NCI-H1092 treated with DMSO at 0.1 percent for 48 hours (cell line): ENCODE data around the gene ALG8.

Source experiments
- DNase-seq: peaks from one replicate; lab custom pipeline; 2025; lab: John Stamatoyannopoulos, UW

ALG8 gene

DNA sequence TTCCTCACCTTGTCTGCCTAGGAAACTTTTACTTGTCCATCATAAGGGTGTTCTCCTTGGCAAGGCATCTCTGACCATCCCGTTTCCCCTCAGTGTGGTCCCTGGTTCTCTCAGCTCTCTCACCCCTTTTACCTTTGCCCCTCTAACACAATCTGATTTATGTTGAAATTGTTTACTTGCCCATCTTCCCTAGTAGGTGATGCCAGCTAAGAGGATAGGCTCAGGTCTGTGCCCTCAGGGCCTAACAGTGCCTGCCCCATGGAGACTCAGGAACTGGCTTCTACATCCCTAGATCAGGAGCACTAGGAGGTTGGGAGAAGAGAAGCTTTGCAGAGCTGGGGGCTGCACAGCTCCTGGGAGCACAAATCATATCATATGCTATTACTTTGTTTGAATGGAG lies 21.1 kb upstream of the ALG8 start:
- DNase-seq = no peak

DNA sequence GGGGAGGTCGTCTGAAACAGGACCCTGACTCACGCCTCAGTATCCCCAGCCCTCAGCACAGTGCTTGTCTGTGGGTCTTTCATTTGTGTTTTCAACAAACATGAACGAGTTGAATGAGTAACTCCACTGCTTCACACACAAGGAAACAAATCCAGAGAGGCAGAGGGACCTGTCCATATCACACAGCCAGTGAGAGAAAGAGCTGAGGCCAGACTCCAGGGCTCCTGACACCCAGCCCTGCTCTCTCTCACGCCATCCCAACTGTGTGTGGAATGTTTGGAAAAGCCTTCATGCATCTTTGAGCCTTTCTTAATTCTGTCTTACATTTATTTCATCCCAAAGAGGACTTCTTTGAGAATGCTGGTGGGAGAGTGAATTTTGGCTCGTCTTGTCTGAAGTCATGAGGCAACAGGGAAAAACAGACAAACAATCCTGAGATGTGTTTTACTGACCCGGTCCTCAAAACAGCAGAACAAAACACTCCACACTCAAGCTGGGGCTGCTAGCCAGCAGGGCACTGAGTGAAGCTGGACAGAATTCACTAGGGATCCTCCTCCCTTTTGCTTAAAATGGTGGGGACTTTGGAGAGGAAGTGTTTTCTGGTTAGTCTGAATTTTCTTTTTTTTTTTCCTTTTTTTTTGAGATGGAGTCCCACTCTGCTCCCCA lies 19.7 kb upstream of the ALG8 start:
- no peak for DNase-seq

DNA sequence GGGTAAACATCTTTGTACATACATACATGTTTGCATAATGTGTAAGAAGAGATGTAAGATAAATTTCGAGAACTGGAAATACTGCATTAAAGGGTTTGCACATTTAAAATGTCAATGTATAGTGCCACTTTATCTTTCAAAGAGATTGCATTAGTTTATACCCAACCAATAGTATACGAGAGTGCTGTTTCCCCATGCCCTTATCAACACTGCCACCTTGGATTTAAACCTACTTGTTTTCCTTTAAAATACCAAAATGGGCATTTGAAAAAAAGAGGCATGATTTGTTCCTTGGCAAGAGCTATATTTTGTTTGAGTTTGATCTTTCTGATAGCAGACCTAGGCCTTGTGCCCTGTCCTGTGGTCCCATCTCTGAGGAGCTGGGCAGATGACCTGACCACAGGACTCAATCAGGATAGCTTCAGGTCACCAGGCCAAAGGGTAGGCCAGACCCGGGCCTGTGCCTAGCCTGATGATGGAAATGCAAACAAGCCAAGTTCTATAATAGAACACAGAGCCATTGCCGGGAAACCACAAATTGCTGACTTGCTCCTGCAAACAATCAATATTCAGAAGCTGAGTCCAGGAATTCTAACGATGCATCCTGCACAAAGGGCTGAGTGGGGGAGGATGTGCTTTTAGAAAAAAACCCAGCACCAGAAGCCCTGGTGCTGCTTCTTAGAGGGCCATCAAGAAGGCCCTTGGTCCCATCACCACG lies 16.9 kb upstream of the ALG8 start:
- no peak for DNase-seq

DNA sequence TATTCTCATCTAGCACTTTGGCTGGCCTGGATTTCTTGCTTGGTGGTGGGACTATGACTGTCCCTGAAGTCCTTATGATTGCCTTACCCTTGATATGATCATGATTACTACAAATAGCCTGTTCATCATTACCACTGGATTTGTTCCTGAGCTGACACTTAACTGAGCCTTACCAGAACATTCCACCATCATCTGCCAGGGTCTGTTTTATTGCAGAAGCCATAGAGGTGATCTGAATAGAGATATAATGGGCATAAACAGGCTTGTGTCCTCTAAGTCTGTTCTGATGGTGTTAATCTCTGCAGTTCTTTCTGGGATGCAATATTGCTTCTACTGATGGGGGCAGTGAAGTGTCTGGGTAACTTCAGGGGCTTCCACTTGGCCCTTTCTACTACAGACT lies 12.4 kb upstream of the ALG8 start:
- DNase-seq = no peak

DNA sequence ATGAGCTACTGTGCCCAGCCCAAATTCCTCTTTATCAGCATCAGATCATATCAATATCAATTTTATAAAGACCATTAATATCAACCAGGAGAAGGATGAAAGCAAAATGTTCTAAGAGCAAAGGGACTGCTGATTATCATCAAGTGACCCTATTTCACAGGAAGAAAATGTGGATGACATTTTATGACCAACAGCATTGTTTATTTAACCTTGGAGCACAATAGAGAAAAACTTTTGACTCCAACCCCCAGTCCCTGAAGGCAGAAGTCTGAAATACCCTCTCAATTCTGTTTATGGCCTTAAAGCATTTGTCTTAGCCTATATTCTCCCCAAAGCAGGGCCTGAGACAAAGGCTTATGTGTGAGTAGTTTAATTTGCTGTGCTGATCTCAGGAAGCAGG lies 11.3 kb upstream of the ALG8 start:
- DNase-seq = no peak

DNA sequence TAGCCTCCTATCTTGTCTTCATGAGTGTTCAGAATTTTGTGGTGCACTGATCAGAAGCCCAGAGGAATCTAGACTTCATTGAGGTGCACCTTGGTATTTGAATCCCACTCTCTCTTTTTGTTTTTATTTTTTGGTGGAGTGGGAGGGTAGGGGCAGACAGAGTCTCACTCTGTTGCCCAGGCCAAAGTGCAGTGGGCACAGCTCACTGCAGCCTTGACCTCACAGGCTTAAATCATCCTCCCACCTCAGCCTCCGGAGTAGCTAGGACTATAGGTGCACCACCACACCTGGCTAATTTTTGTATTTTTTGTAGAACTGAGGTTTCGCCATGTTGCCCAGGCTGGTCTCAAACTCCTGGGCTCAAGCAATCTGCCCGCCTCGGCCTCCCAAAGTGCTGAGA lies 10.9 kb upstream of the ALG8 start:
- no peak for DNase-seq

DNA sequence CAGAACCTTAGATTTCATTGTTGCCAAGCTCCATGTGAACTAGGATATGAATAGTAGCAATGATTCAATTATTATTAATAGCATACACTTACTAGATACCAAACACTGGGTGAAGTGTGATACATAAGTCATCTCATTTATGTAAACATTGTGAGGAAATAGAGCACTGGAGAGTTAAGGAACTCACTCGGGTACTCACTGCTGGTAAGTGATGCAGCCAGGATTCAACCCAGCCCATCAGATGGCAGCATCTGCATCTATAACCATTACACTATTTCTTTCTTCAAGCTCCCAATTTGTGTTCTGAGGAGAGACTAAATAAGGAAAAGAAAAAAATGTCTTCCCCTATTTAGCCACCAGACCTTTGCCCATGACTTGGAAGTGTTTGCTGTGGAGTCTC lies 10.2 kb upstream of the ALG8 start:
- no peak for DNase-seq

DNA sequence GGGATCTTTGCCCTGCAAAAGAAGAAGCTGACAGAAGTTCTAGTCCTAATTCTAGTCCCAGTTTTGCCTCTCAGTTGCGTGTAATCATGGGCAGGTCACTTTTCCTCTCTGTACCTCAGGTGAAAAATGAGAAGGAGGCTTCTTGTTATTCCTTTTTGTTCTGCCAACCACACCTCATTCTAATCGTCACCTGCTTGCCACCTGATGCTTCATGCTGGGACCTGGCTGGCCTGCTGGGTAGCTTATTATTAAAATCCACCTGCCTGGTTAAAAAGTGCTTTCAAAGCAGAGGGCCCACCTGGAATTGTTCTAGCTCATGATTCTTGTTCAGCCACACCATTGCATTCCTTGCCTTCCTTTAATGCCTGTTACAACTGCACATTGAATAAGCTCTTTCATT lies 8.4 kb upstream of the ALG8 start:
- DNase-seq = no peak

DNA sequence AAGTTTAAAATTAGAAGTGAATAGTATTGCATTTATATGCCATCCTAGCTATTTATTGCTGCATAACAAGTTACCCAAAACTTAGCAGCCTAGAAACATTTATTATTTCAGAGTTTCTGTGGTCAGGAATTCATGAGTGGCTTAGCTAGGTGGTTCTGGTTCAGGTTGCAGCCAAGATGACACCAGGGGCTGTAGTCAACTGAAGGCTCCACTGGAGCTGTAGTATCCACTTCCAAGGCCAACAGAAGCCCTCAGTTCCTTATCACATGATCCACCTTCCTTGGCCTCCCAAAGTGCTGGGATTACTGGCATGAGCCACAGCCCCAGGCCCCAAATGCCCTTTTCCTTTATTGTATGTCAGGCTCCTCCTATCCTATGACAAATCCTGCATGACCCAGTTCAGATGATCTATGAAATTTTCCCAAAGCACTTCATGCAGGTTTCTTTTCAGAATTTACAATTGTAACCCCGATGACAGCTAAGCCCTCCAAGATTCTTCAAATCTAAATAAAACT lies 6.1 kb upstream of the ALG8 start:
- no peak for DNase-seq

DNA sequence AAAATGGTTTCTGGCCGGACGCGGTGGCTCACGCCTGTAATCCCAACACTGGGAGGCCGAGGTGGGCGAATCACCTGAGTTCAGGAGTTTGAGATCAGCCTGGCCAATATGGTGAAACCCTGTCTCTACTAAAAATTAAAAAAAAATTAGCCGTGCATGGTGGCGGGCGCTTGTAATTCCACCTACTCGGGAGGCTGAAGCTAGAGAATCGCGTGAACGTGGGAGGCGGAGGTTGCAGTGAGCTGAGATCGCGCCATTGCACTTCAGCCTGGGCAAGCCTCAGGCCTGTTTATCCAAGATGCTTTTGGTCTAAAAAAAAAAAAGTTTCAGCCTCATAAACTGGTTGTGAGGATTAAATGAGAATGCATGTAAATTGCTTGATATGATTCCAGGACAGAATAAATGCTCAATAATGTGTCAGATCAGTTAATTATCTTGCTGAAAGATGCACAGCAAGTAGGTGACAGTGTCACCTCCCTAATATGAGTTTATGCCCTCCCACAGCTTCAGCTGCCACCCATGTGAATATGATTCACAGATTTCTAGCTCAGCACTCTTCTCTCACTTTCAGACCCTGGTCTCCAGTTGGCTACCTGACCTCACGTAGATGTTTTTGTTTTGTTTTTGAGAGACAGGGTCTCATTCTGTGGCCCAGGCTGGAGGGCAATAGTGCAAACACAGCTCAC lies 1.1 kb upstream of the ALG8 start:
- no peak for DNase-seq

DNA sequence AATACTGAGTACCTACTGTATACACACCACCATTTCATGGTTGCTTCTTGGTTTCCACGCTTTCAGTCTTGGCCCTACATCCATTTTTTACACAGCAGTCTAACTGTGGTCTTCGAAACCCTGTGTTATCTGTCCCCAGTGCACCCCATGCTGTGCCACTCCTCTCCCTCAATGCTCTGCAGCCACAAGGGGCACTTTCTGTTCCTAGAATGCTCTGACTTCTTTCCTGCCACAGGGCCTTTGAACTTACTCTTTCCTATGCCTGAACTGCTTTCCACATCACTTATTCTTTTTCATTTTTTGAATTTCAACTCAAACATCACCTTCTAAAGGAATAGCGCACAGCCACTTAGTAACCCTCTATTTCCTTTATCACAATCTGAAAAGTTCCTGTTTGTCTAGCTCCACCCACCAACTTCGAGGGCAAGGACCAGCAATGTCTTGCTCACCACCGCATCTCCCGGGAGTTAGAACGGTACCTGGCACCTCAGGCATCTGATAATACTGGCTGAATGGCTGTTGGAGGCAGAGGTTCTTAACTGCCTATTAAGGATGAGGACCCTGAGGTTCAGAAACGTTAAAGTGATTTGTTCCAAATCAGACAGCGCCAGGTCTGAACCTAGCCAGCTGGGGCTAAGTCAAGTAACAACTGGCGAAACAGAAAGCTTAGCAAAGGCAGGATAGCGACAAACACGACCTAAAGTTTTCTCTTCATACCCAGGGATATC lies 568 bp downstream of the ALG8 start:
- DNase-seq = no peak

DNA sequence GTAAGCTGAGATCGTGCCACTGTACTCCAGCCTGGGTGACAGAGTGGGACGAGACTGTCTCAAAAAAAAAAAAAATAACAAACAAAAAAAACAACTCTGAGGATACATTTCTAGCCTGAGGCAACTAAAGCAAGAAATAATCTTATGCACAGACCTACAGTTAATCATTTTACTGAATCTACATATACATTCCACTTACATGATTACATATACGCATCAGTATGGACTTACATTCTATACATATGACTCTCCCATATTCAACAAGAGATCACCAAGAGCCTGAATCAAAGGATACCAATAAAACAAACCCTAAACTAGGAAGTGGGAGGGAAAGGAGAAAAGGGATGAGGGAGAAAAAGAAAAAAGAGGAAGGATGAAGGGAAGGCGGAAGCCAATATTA lies 1.1 kb downstream of the ALG8 start:
- DNase-seq = no peak

DNA sequence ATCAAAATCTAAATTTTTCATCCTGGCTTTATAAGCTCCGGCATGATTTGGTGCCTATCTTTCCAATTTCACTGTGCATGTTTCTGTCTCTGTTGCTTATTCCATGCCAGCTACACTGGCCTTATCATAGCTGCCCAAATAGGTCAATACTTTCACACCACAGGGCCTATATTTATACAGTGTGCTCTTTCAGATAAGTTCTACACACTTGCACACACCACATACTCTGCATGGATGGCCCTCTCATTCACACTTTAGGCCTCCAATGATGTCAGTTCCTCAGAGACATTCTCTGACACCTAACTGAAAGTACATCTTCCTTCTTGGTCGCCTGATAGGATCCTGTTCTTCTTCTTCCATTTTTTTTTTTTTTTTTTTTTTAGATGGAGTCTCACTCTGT lies 7.0 kb downstream of the ALG8 start:
- no peak for DNase-seq

DNA sequence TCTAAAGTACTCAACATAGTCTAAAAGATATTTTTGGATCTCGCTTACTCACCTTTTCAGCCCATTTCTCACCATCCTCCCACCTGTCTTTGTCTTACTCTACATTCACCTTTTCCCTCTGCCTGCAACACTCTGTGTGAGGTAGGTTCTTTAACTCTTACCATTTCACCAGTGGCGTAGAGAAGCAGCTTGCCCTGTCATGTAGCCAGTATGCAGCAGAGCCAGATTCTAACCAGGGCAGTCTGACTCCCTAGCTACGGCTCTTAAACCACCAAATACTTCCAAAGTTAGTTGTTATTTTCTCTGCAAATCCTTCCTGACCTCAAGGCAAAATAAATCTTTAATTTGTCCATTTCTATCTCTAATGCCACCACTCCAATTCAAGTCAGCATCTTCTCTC lies 7.5 kb downstream of the ALG8 start:
- DNase-seq = no peak

DNA sequence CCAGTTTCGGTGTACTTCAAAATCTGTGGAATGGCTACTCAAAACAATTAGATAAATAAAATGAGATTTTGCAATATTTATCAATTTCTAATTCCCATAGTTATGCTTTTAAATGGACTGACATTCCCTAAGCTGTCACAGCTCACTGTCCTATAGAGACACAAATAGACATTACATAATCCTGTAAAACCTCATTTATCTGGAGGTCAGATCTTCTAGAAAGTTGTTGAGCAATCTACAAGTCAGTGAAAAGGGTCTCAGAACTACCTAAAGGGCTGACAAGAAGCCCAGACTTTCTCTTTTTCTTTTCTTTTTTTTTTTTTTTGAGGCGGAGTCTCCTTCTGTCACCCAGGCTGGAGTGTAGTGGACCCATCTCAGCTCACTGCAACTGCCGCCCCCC lies 12.0 kb downstream of the ALG8 start:
- DNase-seq = no peak

DNA sequence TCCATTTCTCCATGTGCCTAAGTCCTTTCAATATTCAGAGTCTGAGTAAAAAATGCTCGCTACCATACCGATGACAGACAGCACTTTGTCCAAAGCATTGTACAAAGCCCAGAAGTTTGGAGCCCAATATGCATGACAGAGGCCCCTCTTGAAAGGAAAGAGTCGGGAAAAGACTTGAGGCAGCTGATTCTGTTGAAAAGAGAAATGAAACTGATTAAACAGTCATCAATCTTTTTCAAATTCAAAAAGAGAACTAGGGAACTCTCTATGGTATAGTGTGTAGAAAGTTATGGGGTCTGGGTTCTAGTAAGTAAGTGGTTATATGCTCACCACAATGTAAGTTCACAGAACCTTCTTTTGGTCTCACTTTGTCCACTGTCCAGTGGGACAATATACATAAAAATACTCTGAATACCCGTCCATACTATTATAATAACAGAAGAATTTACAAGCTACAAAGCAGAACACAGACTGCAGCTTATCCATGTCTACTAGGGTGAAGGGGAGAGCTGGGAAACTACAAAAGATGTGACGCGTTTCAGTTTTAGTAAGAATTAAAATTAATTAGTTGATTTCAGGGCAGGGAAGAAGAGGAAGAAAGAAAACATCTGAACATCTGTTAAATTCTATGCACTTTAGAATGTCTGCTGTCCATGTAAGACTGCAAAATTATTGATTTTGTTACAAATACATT lies 26.7 kb downstream of the ALG8 start:
- DNase-seq = no peak

DNA sequence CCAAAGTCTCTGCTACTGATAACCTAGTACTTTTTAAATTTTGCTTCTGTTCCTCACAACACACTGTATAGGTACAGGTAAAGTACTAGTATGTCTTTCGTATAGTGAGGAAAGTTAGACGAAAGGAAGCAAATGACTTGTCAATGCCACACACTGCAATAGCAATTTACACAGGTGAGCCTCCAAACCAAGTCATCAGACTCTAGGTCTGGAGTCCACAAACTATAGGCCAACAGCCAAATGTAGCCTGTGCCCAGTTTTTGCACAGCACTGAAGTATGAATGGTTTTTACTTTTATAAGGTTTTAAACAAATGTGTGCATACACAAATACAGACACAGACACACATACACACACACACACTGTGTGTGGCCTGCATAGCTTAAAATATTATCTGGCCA lies 28.1 kb downstream of the ALG8 start:
- no peak for DNase-seq

DNA sequence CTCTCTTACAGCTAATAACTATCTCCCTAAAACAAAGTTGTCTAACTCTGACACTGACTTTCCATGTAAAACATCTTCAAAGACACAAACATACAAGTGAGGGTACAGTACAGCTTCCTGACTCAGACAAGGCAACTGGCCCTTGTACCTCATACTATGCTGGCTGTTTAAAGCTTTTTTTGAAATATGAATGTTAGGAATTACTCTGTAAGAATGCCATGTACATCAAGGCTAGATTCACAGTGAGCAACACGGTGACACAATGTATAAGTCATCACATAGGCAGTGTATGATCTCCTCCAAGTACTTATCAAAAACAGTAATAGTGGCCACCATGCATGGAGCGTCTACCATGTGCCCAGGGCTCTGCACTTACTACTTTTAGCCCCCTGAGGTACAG lies 28.6 kb downstream of the ALG8 start:
- no peak for DNase-seq

DNA sequence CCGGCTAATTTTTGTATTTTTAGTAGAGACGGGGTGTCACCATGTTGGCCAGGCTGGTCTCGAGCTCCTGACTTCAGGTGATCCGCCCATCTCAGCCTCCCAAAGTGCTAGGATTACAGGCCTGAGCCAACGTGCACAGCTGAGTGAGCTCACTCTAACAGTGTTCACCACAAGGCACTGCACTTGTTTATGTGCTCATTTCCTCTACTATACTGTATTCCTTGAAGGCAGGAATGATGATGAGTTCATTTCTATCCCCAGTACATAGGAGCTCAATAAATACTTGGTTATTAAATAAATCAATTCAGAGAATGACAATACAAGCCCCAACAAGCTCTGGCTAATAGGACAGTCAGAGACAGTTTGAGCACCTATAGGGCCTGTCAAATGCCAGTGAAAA lies 29.1 kb downstream of the ALG8 start:
- no peak for DNase-seq

DNA sequence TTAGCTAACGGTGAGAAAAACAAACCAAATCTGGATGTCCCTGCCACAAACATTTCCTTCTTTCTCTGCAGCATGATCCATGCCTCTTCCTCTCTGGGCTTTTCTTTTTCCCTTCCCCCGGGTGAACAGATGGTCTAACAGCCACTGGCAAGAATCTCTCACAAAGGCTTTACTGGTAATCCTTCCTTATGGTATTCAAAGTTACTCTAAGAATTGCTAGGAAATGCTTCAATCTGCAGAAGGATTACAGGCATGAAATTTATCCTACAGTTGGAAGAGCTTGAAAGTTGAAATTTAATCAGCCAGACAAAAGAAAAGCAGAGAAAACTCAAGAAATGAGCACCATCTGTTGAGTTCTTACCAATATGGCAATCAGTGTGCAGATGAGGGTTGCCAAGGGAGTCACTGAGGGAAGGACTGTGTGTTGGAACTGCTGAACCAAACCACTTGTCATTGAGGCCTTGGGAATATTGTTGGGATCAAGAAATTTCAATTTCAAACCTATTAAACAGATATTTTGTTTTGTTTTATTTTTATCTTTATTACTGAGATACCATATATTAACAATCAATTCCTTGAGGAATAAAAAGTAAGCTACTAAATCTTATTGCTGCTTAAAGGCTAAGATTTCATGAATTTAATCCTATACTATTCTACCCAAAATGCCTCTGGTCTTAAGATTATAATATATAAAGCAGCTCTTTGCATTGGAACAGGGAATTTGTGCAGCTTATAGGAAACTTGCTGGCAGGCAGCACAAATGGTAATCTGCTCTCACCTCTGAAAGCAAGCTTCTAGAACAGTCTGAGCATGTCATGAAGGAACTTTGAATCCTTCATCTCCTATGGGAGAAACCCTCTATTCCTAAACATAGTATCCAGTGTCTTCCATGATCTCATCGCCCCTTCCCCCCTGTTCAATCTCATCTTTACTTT lies 30.1 kb downstream of the ALG8 start:
- DNase-seq = no peak
